HUDEP-2 (cell line): Measurements from ENCODE around the gene PTOV1.

Source experiments
- DNase-seq, 76 experiments: peaks; one replicate each; lab custom pipeline; 2025; ENCODE audit not compliant: unreplicated experiment in 76 of 76; lab: John Stamatoyannopoulos, UW

Gene PTOV1

GRCh38 chr19:49817964-49818648 lies 32.9 kb upstream of the PTOV1 start, which contains the start of gene MED25:
Gene MED25 (plus strand): TSS chr19:49818289. CDS start chr19:49818342, 53 bp downstream.
- DNase-seq = peak in 73 of 76 experiments; percentile 42 to 98 (median 84)

GRCh38 chr19:49818649-49819370 lies 32.1 kb upstream of the PTOV1 start:
- DNase-seq = no peak

GRCh38 chr19:49819452-49820115 lies 31.4 kb upstream of the PTOV1 start:
- peak in 7 of 76 experiments; percentile 18 to 38 (median 25) for DNase-seq

DNA sequence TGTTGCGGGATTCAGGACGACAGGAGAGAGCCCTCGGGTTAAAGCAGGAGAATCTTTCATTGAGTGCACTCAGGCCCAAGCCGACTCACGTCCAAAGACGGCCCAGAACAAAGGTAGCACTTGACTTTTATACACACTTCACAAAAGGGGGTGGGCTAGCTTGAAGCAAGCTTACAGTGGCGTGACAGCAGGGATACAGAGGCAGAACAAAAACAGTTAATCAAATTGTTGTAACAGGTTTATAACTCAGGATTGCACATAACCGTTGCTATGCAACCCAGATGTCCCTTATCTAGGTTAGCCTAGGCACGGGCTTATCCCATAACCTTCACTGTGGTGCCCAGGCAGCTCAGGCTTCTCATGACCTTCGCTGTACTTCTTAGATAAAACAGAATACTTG lies 30.8 kb upstream of the PTOV1 start:
- peak in 75 of 76 experiments; percentile 33 to 94 (median 80) for DNase-seq

GRCh38 chr19:49823472-49823871 lies 27.5 kb upstream of the PTOV1 start:
- no peak for DNase-seq

DNA sequence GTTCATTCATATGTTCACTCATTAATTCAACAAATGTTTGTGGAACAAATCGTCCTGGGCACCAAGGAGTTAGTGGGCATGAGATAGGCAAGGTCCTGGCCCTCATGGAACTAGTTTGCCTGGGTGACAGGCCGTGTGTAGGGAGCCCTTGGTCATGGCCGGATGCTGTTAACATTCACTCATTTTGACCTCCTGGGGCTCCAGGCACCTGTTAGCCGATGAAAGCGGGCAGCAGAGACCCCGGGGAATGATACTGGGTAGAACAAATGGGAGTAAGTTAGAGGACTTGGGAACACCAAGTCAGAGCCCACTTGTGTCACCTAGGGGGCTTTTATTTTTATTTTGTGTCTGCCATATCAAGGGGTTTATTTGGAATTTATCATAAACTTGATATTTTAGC lies 26.3 kb upstream of the PTOV1 start:
- DNase-seq = no peak

- DNase-seq = no peak
Measured at GRCh38 chr19:49827034-49827433, 23.9 kb upstream of the PTOV1 start.

- no peak for DNase-seq
Measured at GRCh38 chr19:49829200-49829599, 21.8 kb upstream of the PTOV1 start.

DNA sequence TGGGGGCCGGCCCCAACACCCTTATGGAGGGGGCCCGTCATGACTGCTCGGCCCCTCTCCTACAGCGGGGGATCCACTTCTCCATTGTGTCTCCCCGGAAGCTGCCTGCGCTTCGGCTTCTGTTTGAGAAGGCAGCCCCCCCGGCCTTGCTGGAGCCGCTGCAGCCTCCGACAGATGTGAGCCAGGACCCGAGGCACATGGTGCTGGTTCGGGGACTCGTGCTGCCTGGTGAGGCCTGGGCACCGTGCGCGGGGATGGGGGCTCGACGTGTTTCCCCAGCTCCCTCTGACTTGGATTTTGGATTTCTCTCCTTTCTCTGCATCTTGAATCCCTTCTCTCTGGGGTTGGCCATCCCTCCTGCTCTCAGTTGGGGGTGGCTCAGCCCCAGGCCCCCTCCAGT lies 21.2 kb upstream of the PTOV1 start:
- no peak for DNase-seq

DNA sequence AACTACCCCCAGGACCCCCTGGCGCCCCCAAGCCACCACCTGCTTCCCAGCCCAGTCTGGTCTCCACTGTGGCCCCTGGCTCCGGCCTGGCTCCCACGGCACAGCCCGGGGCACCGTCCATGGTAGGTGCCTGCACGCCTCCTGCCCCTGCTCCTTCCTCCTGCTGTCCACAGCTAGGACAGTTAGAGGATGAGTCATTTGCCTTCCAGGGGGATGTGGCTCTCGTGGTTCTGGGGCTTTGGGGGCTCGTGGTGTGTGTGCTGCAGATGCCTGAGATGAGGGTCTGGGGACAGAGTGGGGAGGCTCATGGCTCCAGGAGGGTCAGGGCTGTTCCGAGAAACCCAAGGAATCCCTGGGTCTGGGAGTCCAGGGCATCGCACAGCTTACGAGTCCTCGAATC lies 20.2 kb upstream of the PTOV1 start:
- DNase-seq = no peak

- DNase-seq = no peak
Measured at GRCh38 chr19:49831592-49831991, 19.4 kb upstream of the PTOV1 start.

GRCh38 chr19:49832556-49832955 lies 18.4 kb upstream of the PTOV1 start:
- DNase-seq = no peak

DNA sequence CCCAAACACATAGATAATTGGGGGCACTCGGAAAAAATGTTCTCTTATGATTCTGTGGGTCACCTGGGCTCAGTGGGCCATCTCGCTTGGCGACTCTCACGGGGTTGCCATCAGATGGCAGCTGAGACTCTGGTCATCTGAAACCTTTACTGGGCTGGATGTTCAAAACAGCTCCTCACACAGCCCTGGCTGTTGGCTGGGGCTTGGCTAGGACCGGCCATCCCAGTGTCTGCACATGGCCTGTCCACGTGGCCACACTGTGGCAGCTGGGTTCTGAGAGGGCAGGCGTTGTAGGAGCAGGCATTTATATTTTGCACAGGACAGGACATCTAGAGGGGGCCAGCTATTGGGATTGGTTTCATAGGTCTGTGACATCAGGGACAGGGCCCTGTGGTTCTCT lies 17.4 kb upstream of the PTOV1 start:
- DNase-seq = no peak

- no peak for DNase-seq
Measured at GRCh38 chr19:49835562-49835961, 15.4 kb upstream of the PTOV1 start.

GRCh38 chr19:49836176-49837008 lies 14.6 kb upstream of the PTOV1 start:
- no peak for DNase-seq

DNA sequence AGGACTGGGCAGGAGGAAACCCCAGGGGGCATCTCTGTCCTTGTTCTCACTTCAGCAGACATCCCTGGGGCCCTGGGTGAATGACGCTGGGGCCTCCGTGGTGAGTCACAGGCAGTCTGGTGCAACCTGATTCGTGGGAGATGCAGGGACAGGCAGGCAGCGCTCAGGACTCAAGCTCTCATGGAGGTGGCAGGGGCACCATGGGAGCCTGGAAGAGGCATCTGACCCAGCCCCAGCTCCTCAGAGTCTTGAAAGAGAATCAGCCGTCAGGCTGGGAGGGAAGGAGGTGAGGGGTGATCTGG lies 14.0 kb upstream of the PTOV1 start:
- no peak for DNase-seq

DNA sequence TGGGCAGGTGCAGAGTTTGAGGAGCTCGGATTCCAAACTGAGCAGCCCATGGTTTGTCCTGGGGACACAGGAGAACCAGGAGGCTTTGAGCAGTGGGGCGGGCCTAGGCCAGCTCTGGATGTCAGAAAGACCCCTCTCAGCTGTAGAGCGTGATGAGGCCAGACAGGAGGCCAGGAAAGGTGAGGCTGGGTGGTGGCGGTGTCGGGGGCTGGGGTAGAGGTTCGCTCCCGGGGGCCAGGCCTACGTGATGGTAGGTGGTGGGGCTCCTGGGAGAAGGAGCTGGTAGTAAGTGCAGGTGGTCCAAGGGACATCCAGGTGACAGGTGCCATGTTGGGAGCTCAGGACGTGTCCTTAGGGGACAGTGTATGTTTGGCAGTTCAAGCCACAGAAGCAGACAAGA lies 13.5 kb upstream of the PTOV1 start:
- no peak for DNase-seq

- DNase-seq = no peak
Measured at GRCh38 chr19:49838885-49839588, 11.9 kb upstream of the PTOV1 start.

DNA sequence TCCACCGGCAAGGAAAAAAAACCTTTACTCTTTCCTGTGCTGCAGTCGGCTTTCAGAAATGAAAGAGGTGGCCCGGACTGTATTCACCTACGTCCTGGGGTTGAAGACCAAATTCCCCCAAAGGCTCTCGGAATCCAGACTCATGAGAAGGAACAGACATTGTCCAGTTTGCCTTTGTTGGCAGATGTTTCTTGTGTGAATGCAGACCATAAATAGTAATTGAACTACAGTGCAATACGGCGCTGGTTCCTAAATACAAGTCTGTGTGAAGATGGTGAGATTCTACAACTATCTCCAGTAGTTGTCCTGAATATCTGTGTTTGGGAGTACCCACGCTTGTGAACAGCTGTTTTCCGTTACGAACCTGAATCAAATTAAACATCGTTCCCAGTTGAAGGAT lies 11.2 kb upstream of the PTOV1 start:
- no peak for DNase-seq

DNA sequence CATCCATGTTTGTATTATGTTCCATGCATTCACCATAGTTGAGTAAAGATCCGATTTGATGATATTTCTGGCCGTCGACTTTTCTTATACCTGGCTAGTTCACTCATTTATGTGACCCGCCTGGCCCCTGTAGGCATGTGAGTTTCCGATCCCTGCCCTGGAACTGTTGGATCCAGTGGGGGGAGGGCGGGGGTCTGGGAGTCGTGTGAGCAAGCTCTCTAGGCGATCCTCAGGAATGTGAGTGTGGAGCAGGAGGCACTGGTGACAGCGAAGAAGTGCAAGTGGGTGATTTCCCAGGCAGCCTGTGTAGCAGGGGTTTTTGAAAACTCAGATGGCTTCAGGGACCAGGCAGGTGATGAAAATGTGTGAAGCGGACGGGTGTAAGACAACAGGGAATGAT lies 10.6 kb upstream of the PTOV1 start:
- no peak for DNase-seq
